GM18870 (cell line): ENCODE data around the gene HTRA3.

Experiments
- ATAC-seq: cut with Tn5 transposase; IDR thresholded peaks from one replicate; pipeline ENCODE4 v1.9.1; 2021; ENCODE audit warnings: moderate library complexity; ENCODE audit not compliant: unreplicated experiment

HTRA3 gene

DNA sequence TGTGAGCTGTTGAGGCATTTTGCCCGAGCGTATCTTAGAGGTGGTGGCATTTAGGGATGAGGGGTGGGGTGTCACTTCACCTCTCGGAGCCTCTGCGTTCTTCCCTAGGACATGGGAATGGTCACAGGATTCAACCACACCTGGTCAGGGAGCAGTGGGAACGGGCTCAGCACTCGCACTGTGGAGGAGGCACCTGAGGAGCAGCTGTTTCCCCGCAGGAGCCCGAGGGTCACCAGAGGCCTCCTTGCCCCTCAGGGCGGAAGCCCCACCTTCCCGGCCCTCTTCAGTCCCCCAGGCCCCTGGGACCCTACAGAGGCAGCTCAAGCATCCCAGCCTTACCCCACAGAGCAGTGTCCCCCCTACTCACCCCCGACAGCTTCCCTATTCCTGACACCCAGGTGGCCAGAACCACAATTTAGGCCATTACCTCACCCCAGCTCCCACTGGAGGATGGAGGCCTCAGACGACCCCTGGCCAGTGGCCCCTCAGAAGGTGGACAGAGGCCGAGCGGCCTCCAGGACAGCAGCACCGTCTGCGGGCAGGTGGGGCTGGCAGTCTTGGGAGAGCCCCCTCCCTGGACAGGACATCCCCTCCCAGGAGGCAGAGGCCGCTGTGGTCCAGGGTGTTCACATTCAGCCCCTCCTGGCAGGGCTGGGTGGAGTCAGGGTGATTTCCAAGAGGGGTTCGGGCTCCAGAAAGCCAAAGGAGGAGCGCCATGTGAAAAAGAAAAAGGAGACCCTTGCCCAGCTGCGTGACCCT is 4.2 kb upstream of the HTRA3 start:
- no peak for ATAC-seq

GRCh38 chr4:8266088-8266487 is 3.5 kb upstream of the HTRA3 start:
- no peak for ATAC-seq

- ATAC-seq = no peak
Measured at GRCh38 chr4:8266508-8266907, 3.0 kb upstream of the HTRA3 start.

- ATAC-seq = no peak
Measured at GRCh38 chr4:8267077-8267476, 2.5 kb upstream of the HTRA3 start.

DNA sequence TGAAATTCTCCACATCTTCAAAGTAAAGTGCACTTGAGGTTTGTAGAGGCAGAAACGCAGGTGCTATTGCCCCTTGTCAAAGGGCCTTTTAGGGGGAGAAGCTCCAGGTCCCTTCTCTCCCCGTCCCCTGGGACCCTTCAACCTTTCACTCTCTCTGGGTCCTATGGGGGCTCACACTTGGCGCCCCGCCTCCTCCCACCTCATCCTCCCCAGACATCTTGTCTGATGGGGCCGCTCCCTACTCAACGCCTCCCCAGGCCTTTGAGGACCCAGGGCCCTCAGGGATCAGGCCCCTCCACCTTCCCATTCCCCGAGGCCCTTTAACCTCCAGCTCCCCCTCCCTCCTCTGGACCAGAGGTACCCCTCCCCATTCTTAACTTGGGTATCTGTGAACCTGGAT is 1.3 kb upstream of the HTRA3 start:
- no peak for ATAC-seq

DNA sequence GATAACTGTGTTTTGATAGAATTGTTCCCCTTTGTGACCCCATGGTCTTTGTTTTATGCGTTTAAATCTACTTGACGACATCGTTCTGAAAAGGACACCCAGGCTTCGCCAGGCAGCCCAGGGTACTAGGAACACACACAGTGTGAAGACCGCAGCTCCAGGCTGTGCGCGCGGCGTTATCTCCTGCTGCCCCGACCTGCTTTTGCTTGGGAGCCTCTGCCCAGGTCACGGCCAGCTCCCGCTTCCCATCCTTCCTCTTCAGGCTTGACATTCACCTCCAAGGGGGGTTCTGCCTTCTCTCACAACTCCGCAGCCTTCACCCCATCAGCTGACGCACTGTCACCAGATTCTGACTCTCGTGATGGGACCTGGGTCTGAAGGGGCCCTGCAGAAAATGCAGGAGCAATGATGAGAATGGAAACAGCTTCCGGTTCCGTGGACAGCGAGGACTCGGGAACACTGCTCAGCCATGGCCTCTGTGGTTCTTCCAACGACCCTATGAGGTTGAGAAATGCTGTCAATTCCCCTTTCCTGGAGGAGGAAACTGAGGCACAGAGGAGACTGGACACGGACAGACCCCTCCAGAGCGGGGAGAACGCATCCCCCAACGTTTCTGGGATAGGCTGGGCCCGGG is 536 bp upstream of the HTRA3 start:
- ATAC-seq = no peak

DNA sequence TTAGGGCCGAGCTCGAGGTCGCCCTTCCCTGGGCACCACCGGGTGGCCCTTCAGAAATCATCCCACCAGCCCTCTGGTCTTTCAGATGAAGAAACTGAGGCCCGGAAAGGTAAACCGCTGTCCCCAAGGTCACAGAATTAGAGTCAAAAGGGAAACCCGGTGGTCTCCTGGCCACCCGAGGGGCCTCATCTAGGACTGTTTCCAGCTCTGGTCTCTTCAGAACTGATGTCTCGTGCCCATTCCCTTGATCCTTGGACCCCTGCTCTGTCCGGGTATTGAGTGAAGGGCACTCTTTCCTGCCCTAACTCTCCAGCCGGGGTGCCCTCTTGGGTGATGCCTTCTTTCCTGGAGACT is 841 bp downstream of the HTRA3 start:
- ATAC-seq = no peak

DNA sequence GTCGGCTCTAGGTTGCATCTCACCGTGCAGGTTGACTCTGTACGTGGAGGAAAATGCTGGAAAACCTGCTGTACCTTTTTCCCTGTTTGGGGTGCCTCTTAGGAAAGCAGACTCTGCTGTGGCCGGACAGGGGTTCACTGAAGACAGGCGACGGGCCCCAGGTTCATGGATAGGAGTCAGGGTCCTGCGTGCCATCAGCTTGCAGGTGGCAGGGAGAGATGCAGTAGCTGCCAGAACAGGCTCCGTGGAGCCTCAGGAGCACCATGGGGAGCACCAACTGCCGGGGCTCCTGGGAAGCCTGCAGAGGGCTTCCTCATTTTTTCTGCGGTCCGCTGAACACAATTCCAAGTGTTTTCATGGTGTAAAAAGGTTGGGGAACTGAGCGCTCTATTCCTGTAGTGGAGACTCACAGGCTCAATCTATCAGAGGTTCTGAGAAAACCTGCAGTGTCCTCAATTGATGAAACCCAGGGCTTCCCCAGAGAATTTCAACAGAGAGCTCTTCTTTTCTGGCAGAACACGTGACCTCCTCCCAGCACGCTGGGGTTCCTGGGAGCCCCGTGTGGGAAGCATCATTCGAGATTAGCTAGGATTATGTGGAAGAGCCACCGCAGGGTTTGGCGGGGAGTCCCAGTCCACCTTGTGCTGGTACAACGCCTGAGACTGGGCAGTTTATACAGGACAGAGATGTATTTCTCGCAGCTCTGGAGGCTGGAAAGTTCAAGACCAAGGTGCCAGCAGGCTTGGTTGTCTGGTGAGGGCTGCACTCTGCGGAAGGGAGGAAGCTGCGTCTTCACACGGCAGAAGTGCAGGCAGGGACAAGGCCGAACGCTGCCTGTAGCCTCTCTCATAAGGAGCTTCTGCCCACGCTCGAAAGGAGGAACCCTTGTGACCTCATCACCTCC is 1.6 kb downstream of the HTRA3 start:
- ATAC-seq = no peak

GRCh38 chr4:8271821-8272220 is 2.3 kb downstream of the HTRA3 start:
- no peak for ATAC-seq

DNA sequence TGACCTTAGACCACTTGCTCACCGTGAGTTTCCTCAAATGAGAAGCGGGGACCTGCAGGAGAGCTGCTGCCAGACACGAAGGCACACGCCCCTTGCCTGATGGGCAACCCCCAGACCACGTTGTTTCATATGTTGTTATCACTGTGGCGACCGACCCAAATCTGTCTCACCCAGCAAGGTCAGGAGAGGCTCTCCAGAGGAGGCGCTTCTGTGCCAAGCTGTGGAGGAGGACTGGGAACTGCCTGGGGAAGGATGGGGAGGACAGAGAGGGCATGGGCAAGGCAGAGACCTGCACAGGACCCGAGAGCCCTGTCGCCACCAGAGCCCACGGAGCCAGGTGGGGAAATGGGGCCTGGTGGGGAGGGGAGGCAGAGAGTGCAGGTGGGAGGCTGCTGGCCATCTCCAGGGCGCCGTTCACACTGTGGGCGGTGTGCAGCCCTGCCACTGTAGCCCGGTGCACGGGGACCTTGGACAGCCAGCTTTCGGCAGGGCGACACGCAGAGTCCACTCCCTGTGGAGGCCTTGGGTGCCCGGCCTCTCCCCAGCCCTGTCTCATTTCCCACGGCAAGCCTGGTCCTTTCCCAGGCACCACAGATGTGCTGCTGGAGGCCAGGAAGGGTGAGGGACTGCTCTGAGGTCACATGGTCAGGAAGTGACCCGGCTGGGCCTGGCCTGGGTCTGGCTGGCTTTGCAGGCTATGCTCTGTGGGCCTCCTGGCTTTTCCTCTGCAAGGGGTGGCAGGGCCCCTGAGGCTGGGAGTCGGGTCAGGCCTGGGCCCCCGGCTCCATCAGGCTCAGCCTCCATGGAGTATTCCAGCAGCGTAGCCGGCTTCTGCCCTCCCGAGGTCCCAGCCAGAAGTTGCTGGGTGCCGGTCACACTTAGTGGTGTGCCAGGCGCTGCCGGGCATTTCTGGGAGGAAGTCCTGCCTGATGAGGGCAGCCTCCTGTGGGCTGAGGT is 3.2 kb downstream of the HTRA3 start:
- ATAC-seq = no peak

DNA sequence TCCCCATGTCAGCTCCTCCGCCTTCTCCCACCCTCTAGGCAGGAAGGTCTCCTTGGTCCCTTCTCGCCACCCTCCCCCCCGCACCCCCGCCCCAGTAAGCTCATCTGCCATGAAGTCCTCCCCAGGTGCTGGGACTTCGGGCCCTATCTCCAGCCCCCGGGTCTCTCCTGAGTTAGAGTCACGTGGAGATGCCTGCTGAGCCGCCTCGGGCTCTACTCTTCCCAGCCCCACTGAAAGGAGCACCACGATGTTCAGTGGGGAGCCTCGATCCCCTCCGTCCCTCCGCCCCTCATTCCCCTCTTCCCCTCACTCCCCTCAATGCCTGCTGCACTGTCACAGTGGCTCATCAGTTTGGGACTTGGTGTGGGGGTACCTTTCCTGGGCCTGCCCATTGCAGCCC is 3.9 kb downstream of the HTRA3 start:
- no peak for ATAC-seq

DNA sequence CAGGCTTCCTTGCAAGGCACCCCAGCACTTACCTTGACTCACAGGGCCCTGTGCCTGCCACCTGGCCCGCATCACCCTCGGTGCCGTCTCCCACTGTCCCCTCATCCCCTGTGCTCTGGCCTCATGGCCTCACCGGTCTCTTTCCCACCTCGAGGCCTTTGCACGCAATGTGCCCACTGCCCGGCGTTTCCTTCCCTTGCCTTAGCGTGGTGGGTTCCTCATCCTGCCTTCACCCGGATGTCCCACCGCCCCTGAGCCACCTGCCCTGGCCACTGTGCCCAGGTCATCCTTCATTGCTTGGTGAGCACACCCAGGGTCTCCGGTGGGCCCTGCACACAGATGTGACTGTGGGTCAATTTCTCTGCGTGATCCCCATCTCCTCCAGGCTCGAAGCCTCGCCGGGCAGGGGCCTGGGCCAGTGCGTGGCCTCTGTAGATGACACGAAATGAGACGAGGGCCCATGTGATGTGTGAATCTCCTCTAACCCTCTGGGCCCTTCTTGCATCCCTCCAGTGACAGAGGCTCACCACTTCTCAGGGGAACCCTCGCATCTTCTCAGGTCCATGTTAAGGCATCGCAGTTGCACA is 4.6 kb downstream of the HTRA3 start:
- no peak for ATAC-seq

- ATAC-seq = no peak
Measured at GRCh38 chr4:8274765-8275547, 5.4 kb downstream of the HTRA3 start.

DNA sequence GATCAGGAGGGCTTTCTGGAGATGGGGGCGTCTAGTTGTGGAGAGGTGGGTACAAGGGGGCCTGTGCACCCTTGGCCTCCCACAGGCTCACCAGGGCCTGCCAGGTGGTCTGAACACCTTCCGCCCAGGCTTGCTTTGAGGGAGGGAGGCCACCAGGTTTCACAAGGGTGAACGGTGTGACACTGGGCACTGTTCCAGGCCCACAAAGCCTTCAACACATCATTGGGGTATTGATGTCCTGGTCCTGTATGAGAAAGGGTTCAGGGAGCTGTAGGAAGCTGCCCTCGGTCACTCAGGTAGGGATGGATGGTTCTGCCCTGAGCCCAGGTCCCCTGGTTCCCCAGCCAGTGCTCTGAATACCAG is 6.0 kb downstream of the HTRA3 start:
- no peak for ATAC-seq

DNA sequence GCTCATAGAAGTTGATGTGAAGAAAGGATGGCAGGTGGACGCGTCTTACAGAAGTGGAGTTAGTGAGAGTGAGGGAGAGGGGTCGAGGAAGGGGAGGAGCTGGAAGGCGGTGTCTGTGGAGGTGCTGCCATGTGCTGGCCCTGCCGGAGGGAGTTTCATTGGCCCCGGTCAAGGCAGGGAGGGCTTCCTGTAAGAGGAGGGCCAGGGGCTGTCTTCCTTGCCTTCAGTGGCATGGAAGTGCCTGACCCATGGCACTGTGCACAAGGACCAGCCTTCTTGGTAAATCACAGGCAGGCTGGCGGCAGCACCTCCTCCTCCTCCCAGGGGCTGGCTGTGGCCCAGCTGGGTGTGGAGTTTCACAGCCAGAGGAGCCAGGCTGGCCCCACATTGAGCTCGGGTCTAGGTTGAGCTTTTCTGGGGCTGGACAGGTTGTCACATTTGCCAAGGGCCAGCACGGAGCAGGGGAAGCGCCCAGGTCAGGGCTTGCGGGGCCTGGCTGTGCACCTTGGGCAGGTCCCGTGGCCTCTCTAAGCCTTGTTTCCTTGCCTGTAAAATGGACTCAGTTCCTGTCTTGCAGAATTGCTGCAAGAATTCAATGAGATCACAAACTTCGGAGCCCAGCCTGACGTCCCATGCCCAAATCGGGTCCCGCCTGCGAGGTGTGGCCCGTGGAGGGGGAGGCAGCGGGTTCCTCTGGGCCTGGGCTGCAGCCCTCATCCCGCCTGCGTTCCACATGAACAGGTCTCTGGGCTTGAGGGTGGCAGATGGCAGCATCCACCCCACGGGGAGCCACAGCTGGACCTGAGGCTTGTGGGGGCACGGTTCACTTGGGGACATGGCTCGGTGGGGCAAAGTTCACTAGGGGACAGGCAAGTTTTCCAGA is 7.0 kb downstream of the HTRA3 start:
- no peak for ATAC-seq

GRCh38 chr4:8277356-8278008 is 7.9 kb downstream of the HTRA3 start:
- no peak for ATAC-seq

DNA sequence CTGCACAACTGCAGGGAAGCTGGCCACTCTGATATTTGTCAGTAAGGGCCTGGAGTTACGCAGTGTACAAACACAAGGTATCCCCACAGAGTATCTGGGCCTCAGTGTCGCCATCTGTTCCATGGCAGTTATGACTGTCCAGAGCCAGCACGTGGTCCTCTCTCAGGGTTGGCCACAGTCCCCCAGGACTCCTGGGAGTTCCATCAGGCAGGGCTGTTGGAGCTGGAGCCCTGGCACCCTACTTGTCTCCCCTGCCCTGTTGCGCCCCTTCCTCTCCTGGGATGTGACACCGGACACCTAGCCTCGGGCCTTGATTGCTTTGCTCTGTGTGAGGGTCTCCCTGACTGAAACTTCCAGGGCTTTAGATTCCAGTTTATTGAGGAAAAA is 8.4 kb downstream of the HTRA3 start:
- ATAC-seq = no peak
